ENCODE results near the gene KCNIP3. TPM values are rescaled to one million over a fixed set of nuclear protein-coding genes. Genes with fewer than 3 reads are reported as not detected.

KCNIP3 gene
- total and polyA plus RNA-seq, 9 of the 15 experiments (the other 6 are each of a cell fraction or from before 2014, with no cell fraction given): 0.04 TPM; not detected in 8

GRCh38 chr2:95345563-95346230 lies 48.5 kb downstream of the KCNIP3 start (continued):
- TF ChIP-seq ATF7 (IDR thresholded peaks at IDR 0.05): 0 out of 2 replicates have a peak, but pooled peaks have one; percentile 14
- TF ChIP-seq CBX1 (IDR thresholded peaks at IDR 0.05; ENCODE audit: low read depth): no peak
- TF ChIP-seq KAT2B (IDR thresholded peaks at IDR 0.05; ENCODE audit: low read depth, low read length): no peak
- TF ChIP-seq ZNF445 (CRISPR knock-in tag; IDR thresholded peaks at IDR 0.05; ENCODE audit: low read depth): no peak
- TF ChIP-seq UBTF (IDR thresholded peaks at IDR 0.05; ENCODE audit: borderline replicate concordance in 1 of 2, low read depth in 2 of 2, low read length in 2 of 2): 0 out of 4 replicates have a peak, but pooled peaks of 1 of the 2 experiments have one; percentile 64
- TF ChIP-seq MYNN (IDR thresholded peaks at IDR 0.05): no peak
- no peak for TF ChIP-seq MYNN (CRISPR knock-in tag; IDR thresholded peaks at IDR 0.05)
- TF ChIP-seq STAT6 (CRISPR knock-in tag; IDR thresholded peaks at IDR 0.05): no peak
- peak in 1 of 2 experiments; percentile 36; a peak in 1 of 4 replicates for TF ChIP-seq SIN3A (IDR thresholded peaks at IDR 0.05; ENCODE audit: borderline replicate concordance in 2 of 2, control insufficient read depth in 1 of 2, low read depth in 2 of 2, low read length in 2 of 2)
- TF ChIP-seq AFF4 (CRISPR knock-in tag; IDR thresholded peaks at IDR 0.05): 0 out of 2 replicates have a peak, but pooled peaks have one; percentile 37
- no peak for TF ChIP-seq IFI16 (CRISPR knock-in tag; IDR thresholded peaks at IDR 0.05)
- TF ChIP-seq TCF3 (CRISPR knock-in tag; IDR thresholded peaks at IDR 0.05): no peak
- no peak for TF ChIP-seq NR0B1 (IDR thresholded peaks at IDR 0.05; ENCODE audit: partially characterized antibody)
- TF ChIP-seq IRF1 (CRISPR knock-in tag; IDR thresholded peaks at IDR 0.05; ENCODE audit: borderline replicate concordance): no peak
- TF ChIP-seq SMAD2 (IDR thresholded peaks at IDR 0.05; ENCODE audit: low read depth, low read length): no peak
- TF ChIP-seq RBM17 (IDR thresholded peaks at IDR 0.05; ENCODE audit: borderline replicate concordance, low read depth, low read length): no peak

Data from K562 (cell line).